ENCODE measurements around the gene PDRG1.

- TF ChIP-seq CTCF (IDR thresholded peaks at IDR 0.05) (no peak), POLR2A (IDR thresholded peaks at IDR 0.05) (no peak), POLR2AphosphoS5 (IDR thresholded peaks at IDR 0.05) (no peak)
Observed at GRCh38 chr20:31967830-31968249, 16.0 kb upstream of the PDRG1 start, which contains the start of gene XKR7.
